ENCODE measurements around the gene GFI1B. TPM values are rescaled to one million over a fixed set of nuclear protein-coding genes. Genes with fewer than 3 reads are reported as not detected.

Gene GFI1B
- total RNA-seq, 4 donors from 2014 or later, result 0.11 TPM; not detected in 3

GRCh38 chr9:133005957-133006356 lies 27.5 kb downstream of the GFI1B start:
- no peak for DNase-seq
- H3K27me3 ChIP-seq, result no peaks in the 10 kb centered on the region
- H3K4me1 ChIP-seq, result no peaks in the 10 kb centered on the region
- H3K4me3 ChIP-seq (replicated peaks in 1 of 3), result no peak overlapping the region
- WGBS, 2 donors, result 68 to 80% methylated on average over 3 of the region's 3 CpGs
- intact Hi-C loops (cut with DNase I), result no loop called here
- TF ChIP-seq CTCF (IDR thresholded peaks at IDR 0.05), result no peak
- no peak overlapping the region for H3K27ac ChIP-seq
- no peaks in the 10 kb centered on the region for H3K36me3 ChIP-seq
- no peaks in the 10 kb centered on the region for H3K9me3 ChIP-seq

GRCh38 chr9:133006731-133007352 lies 28.3 kb downstream of the GFI1B start:
- WGBS, 2 donors, result 84 to 88% methylated on average over 5 of the region's 5 CpGs
- DNase-seq, result no peak
- Histone ChIP-seq H3K4me3 (replicated peaks in 1 of 3) (no peak overlapping the region), H3K27me3 (no peaks in the 10 kb centered on the region), H3K27ac (no peak overlapping the region), H3K36me3 (no peaks in the 10 kb centered on the region), H3K4me1 (no peaks in the 10 kb centered on the region), H3K9me3 (no peaks in the 10 kb centered on the region)
- intact Hi-C loops (cut with DNase I), result no loop called here
- TF ChIP-seq POLR2A (IDR thresholded peaks at IDR 0.05) (no peak), CTCF (IDR thresholded peaks at IDR 0.05) (no peak)

GRCh38 chr9:133008406-133008805 lies 29.9 kb downstream of the GFI1B start:
- Histone ChIP-seq H3K4me1 (no peaks in the 10 kb centered on the region), H3K27ac (no peak overlapping the region), H3K27me3 (no peaks in the 10 kb centered on the region), H3K36me3 (no peaks in the 10 kb centered on the region), H3K4me3 (replicated peaks in 1 of 3) (no peak overlapping the region), H3K9me3 (no peaks in the 10 kb centered on the region)
- WGBS, 2 donors, result 83 to 87% methylated on average over 3 to 7 of the region's 7 CpGs
- no peak for DNase-seq
- intact Hi-C loops (cut with DNase I), result no loop called here
- no peak for TF ChIP-seq POLR2A (IDR thresholded peaks at IDR 0.05)
- TF ChIP-seq CTCF (IDR thresholded peaks at IDR 0.05), result no peak

- Histone ChIP-seq H3K9me3 (no peaks in the 10 kb centered on the region), H3K4me3 (replicated peaks in 1 of 3) (no peak overlapping the region), H3K27ac (no peak overlapping the region), H3K36me3 (no peaks in the 10 kb centered on the region), H3K27me3 (no peaks in the 10 kb centered on the region), H3K4me1 (no peaks in the 10 kb centered on the region)
- WGBS, 2 donors, result 83 to 91% methylated on average over 2 of the region's 2 CpGs
- no peak for TF ChIP-seq CTCF (IDR thresholded peaks at IDR 0.05)
- TF ChIP-seq POLR2A (IDR thresholded peaks at IDR 0.05), result no peak
- DNase-seq, result no peak
- intact Hi-C loops (cut with DNase I), result no loop called here
These were observed 30.3 kb downstream of the GFI1B start for GRCh38 chr9:133008824-133009223.

GRCh38 chr9:133009906-133010582 lies 31.6 kb downstream of the GFI1B start:
- no peaks in the 10 kb centered on the region for H3K27me3 ChIP-seq
- H3K4me3 ChIP-seq (replicated peaks in 1 of 3), result no peak overlapping the region
- H3K4me1 ChIP-seq, result no peaks in the 10 kb centered on the region
- no peak overlapping the region for H3K27ac ChIP-seq
- no peak for DNase-seq
- intact Hi-C loops (cut with DNase I), result no loop called here
- H3K9me3 ChIP-seq, result no peaks in the 10 kb centered on the region
- TF ChIP-seq CTCF (IDR thresholded peaks at IDR 0.05) (no peak), POLR2A (IDR thresholded peaks at IDR 0.05) (no peak)
- H3K36me3 ChIP-seq, result no peaks in the 10 kb centered on the region
- WGBS, 2 donors, result 78% methylated on average over 5 of the region's 5 CpGs

Measured in thyroid gland (tissue), 4 donors.